Breast epithelium (tissue), 4 donors: Measurements from ENCODE around the gene GKN1. TPM values are rescaled to one million over a fixed set of nuclear protein-coding genes. Genes with fewer than 3 reads are reported as not detected.

Experiments
- DNase-seq, 2 donors: peaks; one replicate each; pipeline ENCODE4 v3.0.0-alpha.2; 2019; ENCODE audit warnings: low spot score in 2 of 2
- H3K27ac ChIP-seq, 2 donors: fragments of 200-600 bp; sonication (generic) in 1 of 2; one replicate each; pipeline ENCODE4 v1.5.1; 2016 to 2019; ENCODE audit warnings: mild to moderate bottlenecking in 1 of 2
- H3K27me3 ChIP-seq, 2 donors: fragments of 200-600 bp; sonication (generic) in 1 of 2; one replicate each; pipeline versions ENCODE4 v1.5.1 to v1.6.0; 2017 to 2019; ENCODE audit warnings: control low read depth in 1 of 2, mild to moderate bottlenecking in 1 of 2
- H3K36me3 ChIP-seq: fragments of 200-600 bp; one replicate; pipeline ENCODE4 v1.5.1; 2019
- H3K4me1 ChIP-seq, 2 donors: fragments of 200-600 bp; sonication (generic); one replicate each; pipeline ENCODE4 v1.5.1; 2016 to 2019; ENCODE audit warnings: control low read depth in 1 of 2
- H3K4me3 ChIP-seq, 3 donors: fragments of 200-600 bp; sonication (generic); 1 replicate in 2 of 3; 2 replicates in 1 of 3; pipeline ENCODE4 v1.5.1; 2016 to 2019; ENCODE audit warnings: mild to moderate bottlenecking in 3 of 3, moderate library complexity in 2 of 3
- H3K9me3 ChIP-seq, 2 donors: fragments of 200-600 bp; sonication (generic) in 1 of 2; one replicate each; pipeline ENCODE4 v1.5.1; 2016 to 2019; ENCODE audit warnings: control low read depth in 1 of 2
- POLR2A ChIP-seq: fragments of 450-650 bp; IDR thresholded peaks from one replicate; pipeline ENCODE4 v1.6.1; 2016; ENCODE audit warnings: antibody characterized with exemption, mild to moderate bottlenecking, moderate library complexity
- POLR2AphosphoS5 ChIP-seq, 3 donors: sonication (generic); formaldehyde crosslinking; IDR thresholded peaks; one replicate each; pipeline ENCODE4 v1.6.1; 2017; ENCODE audit warnings: antibody characterized with exemption in 3 of 3
- intact Hi-C: fragments of 100-400 bp; cut with DNase I; formaldehyde crosslinking; loops from one replicate; pipeline ENCODE4 v1.15.1; 2023; ENCODE audit warnings: low total_unique reads
- total RNA-seq, 3 donors: library from RNA; depleted of rRNA; stranded (reverse); fragments of >200 nt; gene quantifications; one replicate each; pipeline ENCODE4 v1.1.0, GENCODE V29; 2016
- TF ChIP-seq, protein P1 (sequence below), 3 donors: fragments of 450-650 bp; IDR thresholded peaks; one replicate each; pipeline ENCODE4 v1.5.1; 2016 to 2017; ENCODE audit warnings: antibody characterized with exemption in 3 of 3, mild to moderate bottlenecking in 3 of 3, moderate library complexity in 3 of 3

Gene GKN1
- total RNA-seq, 3 donors from 2014 or later = not detected

GRCh38 chr2:68970566-68971265 lies 3.7 kb upstream of the GKN1 start:
- intact Hi-C loops = no loop called here
- H3K4me1 ChIP-seq = no peaks in the 10 kb centered on the region
- H3K27me3 ChIP-seq = no peaks in the 10 kb centered on the region
- no peak for DNase-seq
- no peak overlapping the region for H3K27ac ChIP-seq
- no peak overlapping the region for H3K4me3 ChIP-seq
- H3K9me3 ChIP-seq = no peaks in the 10 kb centered on the region
- no peaks in the 10 kb centered on the region for H3K36me3 ChIP-seq
- TF ChIP-seq POLR2A = no peak
- TF ChIP-seq, protein P1, sequence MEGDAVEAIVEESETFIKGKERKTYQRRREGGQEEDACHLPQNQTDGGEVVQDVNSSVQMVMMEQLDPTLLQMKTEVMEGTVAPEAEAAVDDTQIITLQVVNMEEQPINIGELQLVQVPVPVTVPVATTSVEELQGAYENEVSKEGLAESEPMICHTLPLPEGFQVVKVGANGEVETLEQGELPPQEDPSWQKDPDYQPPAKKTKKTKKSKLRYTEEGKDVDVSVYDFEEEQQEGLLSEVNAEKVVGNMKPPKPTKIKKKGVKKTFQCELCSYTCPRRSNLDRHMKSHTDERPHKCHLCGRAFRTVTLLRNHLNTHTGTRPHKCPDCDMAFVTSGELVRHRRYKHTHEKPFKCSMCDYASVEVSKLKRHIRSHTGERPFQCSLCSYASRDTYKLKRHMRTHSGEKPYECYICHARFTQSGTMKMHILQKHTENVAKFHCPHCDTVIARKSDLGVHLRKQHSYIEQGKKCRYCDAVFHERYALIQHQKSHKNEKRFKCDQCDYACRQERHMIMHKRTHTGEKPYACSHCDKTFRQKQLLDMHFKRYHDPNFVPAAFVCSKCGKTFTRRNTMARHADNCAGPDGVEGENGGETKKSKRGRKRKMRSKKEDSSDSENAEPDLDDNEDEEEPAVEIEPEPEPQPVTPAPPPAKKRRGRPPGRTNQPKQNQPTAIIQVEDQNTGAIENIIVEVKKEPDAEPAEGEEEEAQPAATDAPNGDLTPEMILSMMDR (IDR thresholded peaks at IDR 0.05) = no peak
- TF ChIP-seq POLR2AphosphoS5 (IDR thresholded peaks at IDR 0.05) = no peak

DNA sequence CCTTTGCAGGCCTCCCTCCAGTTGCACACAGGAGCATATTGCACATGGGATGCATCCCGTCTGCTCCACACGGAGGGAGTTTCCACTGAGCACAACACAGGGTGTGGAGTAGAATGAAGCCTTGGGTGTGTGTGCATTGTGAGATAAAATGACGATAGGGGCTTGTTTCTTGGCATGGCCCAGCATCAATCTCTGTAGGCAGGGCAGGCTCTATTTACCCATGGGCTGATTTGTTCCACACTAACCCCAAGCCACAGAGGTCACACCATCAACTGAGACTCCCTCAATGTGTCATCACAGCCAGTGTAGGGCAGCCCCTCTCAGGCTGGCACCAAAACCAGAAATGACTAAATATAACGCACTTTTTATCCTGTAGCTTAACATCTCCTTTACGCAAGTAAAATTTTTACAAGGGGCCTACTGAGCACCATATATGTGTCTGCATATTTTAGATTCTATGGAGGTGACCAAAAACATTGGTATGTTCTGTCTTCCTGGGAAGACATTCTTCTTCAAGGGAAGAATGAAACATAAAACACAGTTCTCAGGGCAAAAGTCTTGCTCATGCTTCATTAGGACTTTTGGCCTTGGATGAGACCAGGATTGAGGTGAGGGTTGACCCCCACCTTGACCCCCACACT lies 2.7 kb upstream of the GKN1 start:
- Histone ChIP-seq H3K9me3 (no peaks in the 10 kb centered on the region), H3K4me3 (no peak overlapping the region), H3K27me3 (no peaks in the 10 kb centered on the region), H3K36me3 (no peaks in the 10 kb centered on the region), H3K4me1 (no peaks in the 10 kb centered on the region), H3K27ac (no peak overlapping the region)
- intact Hi-C loops = no loop called here
- no peak for DNase-seq
- TF ChIP-seq, protein P1 (IDR thresholded peaks at IDR 0.05) = no peak
- TF ChIP-seq POLR2AphosphoS5 (IDR thresholded peaks at IDR 0.05) (no peak), POLR2A (no peak)

GRCh38 chr2:68974946-68975665 lies 670 bp downstream of the GKN1 start:
- TF ChIP-seq POLR2AphosphoS5 (IDR thresholded peaks at IDR 0.05) = no peak
- TF ChIP-seq, protein P1 (IDR thresholded peaks at IDR 0.05) = no peak
- Histone ChIP-seq H3K27me3 (no peaks in the 10 kb centered on the region), H3K36me3 (no peaks in the 10 kb centered on the region), H3K27ac (no peak overlapping the region), H3K4me1 (no peaks in the 10 kb centered on the region), H3K9me3 (no peaks in the 10 kb centered on the region), H3K4me3 (no peak overlapping the region)
- no peak for DNase-seq
- intact Hi-C loops = no loop called here

DNA sequence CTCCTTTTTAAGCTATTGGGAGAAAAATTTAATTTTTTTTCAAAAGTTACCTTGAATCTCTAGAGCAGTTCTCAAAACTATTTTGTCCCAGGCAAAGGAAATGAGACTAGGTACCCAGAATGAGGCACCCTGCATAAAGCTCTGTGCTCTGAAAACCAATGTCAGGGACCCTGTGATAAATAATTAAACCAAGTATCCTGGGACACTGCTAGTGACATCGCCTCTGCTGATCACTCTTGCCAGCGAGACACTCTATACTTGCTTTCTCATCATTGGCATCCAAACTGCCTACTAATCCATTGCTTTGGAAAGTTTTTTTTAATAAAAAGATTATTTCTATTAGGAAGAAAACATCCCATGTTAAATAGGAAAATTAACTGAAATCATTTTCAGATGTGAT lies 1.4 kb downstream of the GKN1 start:
- intact Hi-C loops = no loop called here
- no peak overlapping the region for H3K27ac ChIP-seq

More for the DNA sequence above, 1.4 kb downstream of the GKN1 start:
- H3K9me3 ChIP-seq = no peaks in the 10 kb centered on the region
- no peaks in the 10 kb centered on the region for H3K4me1 ChIP-seq
- no peak for DNase-seq
- no peak for TF ChIP-seq POLR2A
- no peak for TF ChIP-seq POLR2AphosphoS5 (IDR thresholded peaks at IDR 0.05)
- TF ChIP-seq, protein P1 (IDR thresholded peaks at IDR 0.05) = no peak
- H3K27me3 ChIP-seq = no peaks in the 10 kb centered on the region
- H3K36me3 ChIP-seq = no peaks in the 10 kb centered on the region
- no peak overlapping the region for H3K4me3 ChIP-seq
